ENCODE measurements around the gene DLGAP4. TPM values are rescaled to one million over a fixed set of nuclear protein-coding genes. Genes with fewer than 3 reads are reported as not detected.
A peak's percentile ranks its signal among the peaks of the same experiment; 100 is the strongest.
"Not testable (repeated sequence)": the region's sequence is repeated elsewhere in the genome, so short reads cannot be mapped to it uniquely, and the experiment has no call there.

Gene DLGAP4
- total and polyA plus RNA-seq, 2 experiments from 2014 or later: 14.3 to 68.1 TPM

- Histone ChIP-seq H3K4me3 (peak overlapping the region; percentile 41), H3K9me2 (ENCODE audit: insufficient read depth) (no peaks in the 10 kb centered on the region), H3K9me3 (ENCODE audit: low read depth) (no peaks in the 10 kb centered on the region), H3K27ac (peak overlapping the region; percentile 78), H3K4me2 (ENCODE audit: unreplicated experiment) (peak overlapping the region; percentile 57), H3F3A (ENCODE audit: insufficient read depth) (peaks cover 67% of the 10 kb centered on the region), H2AFZ (no peak overlapping the region), H3K4me1 (ENCODE audit: insufficient read depth) (peaks cover 53% of the 10 kb centered on the region), H3K9ac (peak overlapping the region; percentile 70), H3K27me3 (replicated peaks; ENCODE audit: insufficient read depth) (no peaks in the 10 kb centered on the region), H3K36me3 (ENCODE audit: low read depth) (no peaks in the 10 kb centered on the region), H3K79me2 (ENCODE audit: insufficient read depth) (peaks cover 100% of the 10 kb centered on the region), H4K20me1 (ENCODE audit: insufficient read depth) (peaks cover 21% of the 10 kb centered on the region)
- DNase-seq: no peak
- TF ChIP-seq EZH2 (IDR thresholded peaks at IDR 0.05; ENCODE audit: insufficient read depth, poor library complexity, severe bottlenecking) (no peak), EZH2phosphoT487 (IDR thresholded peaks at IDR 0.05; ENCODE audit: insufficient read depth, low read depth) (no peak)
- in situ Hi-C loops (cut with MboI): no loop called here
- 82 to 85% methylated on average over 2 of the region's 2 CpGs for WGBS, 2 experiments (ENCODE audit: low coverage in 1 of 2, low lambda C conversion rate in 2 of 2, missing lambda C conversion rate in 2 of 2)
Observed at GRCh38 chr20:36473164-36473563, 167.0 kb downstream of the DLGAP4 start.

- peaks cover 100% of the 10 kb centered on the region for H3K79me2 ChIP-seq (ENCODE audit: insufficient read depth)
- H4K20me1 ChIP-seq (ENCODE audit: insufficient read depth): peaks cover 32% of the 10 kb centered on the region
- H3K9me3 ChIP-seq (ENCODE audit: low read depth): no peaks in the 10 kb centered on the region
- no peak for DNase-seq
- H3K27me3 ChIP-seq (replicated peaks; ENCODE audit: insufficient read depth): no peaks in the 10 kb centered on the region
- 13% methylated on average over 1 of the region's 1 CpG; no CpG with 5 or more reads in 1 of the 2 experiments for WGBS, 2 experiments (ENCODE audit: low coverage in 1 of 2, low lambda C conversion rate in 2 of 2, missing lambda C conversion rate in 2 of 2)
- peaks cover 66% of the 10 kb centered on the region for H3F3A ChIP-seq (ENCODE audit: insufficient read depth)
- H3K9ac ChIP-seq: peak overlapping the region; percentile 44; the same call in 1 of the 2 replicates
- H3K36me3 ChIP-seq (ENCODE audit: low read depth): no peaks in the 10 kb centered on the region
- H3K9me2 ChIP-seq (ENCODE audit: insufficient read depth): no peaks in the 10 kb centered on the region
- H3K27ac ChIP-seq: peak overlapping the region; percentile 78
- no peak overlapping the region for H3K4me3 ChIP-seq
- in situ Hi-C loops (cut with MboI): no loop called here
- H3K4me2 ChIP-seq (ENCODE audit: unreplicated experiment): peak overlapping the region; percentile 42
- TF ChIP-seq EZH2phosphoT487 (IDR thresholded peaks at IDR 0.05; ENCODE audit: insufficient read depth, low read depth): no peak
- no peak for TF ChIP-seq EZH2 (IDR thresholded peaks at IDR 0.05; ENCODE audit: insufficient read depth, poor library complexity, severe bottlenecking)
- H2AFZ ChIP-seq: no peak overlapping the region
- peaks cover 60% of the 10 kb centered on the region for H3K4me1 ChIP-seq (ENCODE audit: insufficient read depth)
Observed at GRCh38 chr20:36474563-36474962, 168.4 kb downstream of the DLGAP4 start.

GRCh38 chr20:36475054-36475453 is 168.9 kb downstream of the DLGAP4 start:
- H3F3A ChIP-seq (ENCODE audit: insufficient read depth): peaks cover 66% of the 10 kb centered on the region
- DNase-seq: peak; percentile 76
- WGBS, 2 experiments (ENCODE audit: low coverage in 1 of 2, low lambda C conversion rate in 2 of 2, missing lambda C conversion rate in 2 of 2): 14 to 16% methylated on average over 7 to 8 of the region's 8 CpGs
- H3K36me3 ChIP-seq (ENCODE audit: low read depth); H3K9me3 ChIP-seq (ENCODE audit: low read depth); H3K27me3 ChIP-seq (replicated peaks; ENCODE audit: insufficient read depth); in situ Hi-C loops (cut with MboI); H3K9me2 ChIP-seq (ENCODE audit: insufficient read depth); H3K4me3 ChIP-seq; H2AFZ ChIP-seq: not testable (repeated sequence)
- H3K4me2 ChIP-seq (ENCODE audit: unreplicated experiment): peak overlapping the region; percentile 42
- peak overlapping the region; percentile 44 for H3K9ac ChIP-seq
- H4K20me1 ChIP-seq (ENCODE audit: insufficient read depth): peaks cover 32% of the 10 kb centered on the region
- peaks cover 100% of the 10 kb centered on the region for H3K79me2 ChIP-seq (ENCODE audit: insufficient read depth)
- H3K4me1 ChIP-seq (ENCODE audit: insufficient read depth): peaks cover 60% of the 10 kb centered on the region
- peak overlapping the region; percentile 78 for H3K27ac ChIP-seq

- Histone ChIP-seq H3K27me3 (replicated peaks; ENCODE audit: insufficient read depth) (no peaks in the 10 kb centered on the region), H3K36me3 (ENCODE audit: low read depth) (no peaks in the 10 kb centered on the region), H3K27ac (peak overlapping the region; percentile 19; the same call in 1 of the 2 replicates), H3K9ac (no peak overlapping the region), H3K4me3 (no peak overlapping the region), H3K79me2 (ENCODE audit: insufficient read depth) (peaks cover 100% of the 10 kb centered on the region), H2AFZ (no peak overlapping the region), H3K4me1 (ENCODE audit: insufficient read depth) (peaks cover 66% of the 10 kb centered on the region), H3K4me2 (ENCODE audit: unreplicated experiment) (no peak overlapping the region), H4K20me1 (ENCODE audit: insufficient read depth) (peaks cover 37% of the 10 kb centered on the region), H3F3A (ENCODE audit: insufficient read depth) (peaks cover 73% of the 10 kb centered on the region), H3K9me3 (ENCODE audit: low read depth) (no peaks in the 10 kb centered on the region), H3K9me2 (ENCODE audit: insufficient read depth) (no peaks in the 10 kb centered on the region)
- in situ Hi-C loops (cut with MboI): no loop called here
- no peak for DNase-seq
- no peak for TF ChIP-seq EZH2 (IDR thresholded peaks at IDR 0.05; ENCODE audit: insufficient read depth, poor library complexity, severe bottlenecking)
- no peak for TF ChIP-seq EZH2phosphoT487 (IDR thresholded peaks at IDR 0.05; ENCODE audit: insufficient read depth, low read depth)
- 67 to 80% methylated on average over 1 of the region's 1 CpG for WGBS, 2 experiments (ENCODE audit: low coverage in 1 of 2, low lambda C conversion rate in 2 of 2, missing lambda C conversion rate in 2 of 2)
Observed at GRCh38 chr20:36477475-36477874, 171.3 kb downstream of the DLGAP4 start.
